GM18526 (cell line): Measurements from ENCODE around the gene OGFR.

Experiments used
- POLR2A ChIP-seq: IDR thresholded peaks from 3 replicates; pipeline ENCODE4 v1.6.1; 2011; ENCODE audit not compliant: insufficient read length; ENCODE audit errors: extremely low read depth

OGFR gene

DNA sequence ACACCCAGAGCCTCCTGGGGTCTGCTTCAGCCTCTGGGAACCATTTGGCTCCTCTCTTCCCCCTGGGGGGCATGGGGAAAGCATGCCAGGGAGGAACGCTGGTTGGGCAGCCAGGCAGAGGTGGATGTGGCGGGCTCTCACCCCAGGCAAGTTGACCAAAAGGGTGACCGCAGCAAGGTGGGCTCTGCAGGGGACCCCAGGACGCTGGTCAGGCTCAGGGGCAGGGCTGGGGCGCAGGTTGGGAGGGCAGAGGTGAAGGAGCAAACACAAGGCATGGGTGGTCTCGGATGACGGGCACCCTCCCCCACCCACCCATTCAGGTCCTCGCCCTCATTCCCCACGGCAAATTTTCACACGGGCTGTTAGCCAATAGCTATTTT, 38.6 kb upstream of the OGFR start:
- TF ChIP-seq POLR2A = no peak

DNA sequence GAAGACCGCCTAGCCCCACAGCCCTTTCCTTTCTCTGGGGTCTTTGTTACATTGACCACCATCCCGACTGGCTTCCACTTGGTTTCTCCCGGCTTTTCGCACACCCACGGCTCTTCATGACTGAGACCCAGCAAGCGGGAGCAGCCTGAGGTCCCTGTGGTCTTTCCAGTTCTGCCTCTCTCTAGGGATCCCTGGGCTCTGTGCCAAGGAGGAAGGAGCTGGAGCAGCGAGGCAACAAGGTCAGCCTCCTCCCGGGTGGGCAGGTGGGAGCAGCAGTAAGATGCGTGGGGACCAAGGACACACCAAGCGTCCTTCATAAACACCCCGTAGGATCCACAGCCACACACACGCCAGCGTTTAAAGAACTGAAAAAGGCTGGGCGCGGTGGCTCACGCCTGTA, 37.9 kb upstream of the OGFR start:
- TF ChIP-seq POLR2A = no peak

DNA sequence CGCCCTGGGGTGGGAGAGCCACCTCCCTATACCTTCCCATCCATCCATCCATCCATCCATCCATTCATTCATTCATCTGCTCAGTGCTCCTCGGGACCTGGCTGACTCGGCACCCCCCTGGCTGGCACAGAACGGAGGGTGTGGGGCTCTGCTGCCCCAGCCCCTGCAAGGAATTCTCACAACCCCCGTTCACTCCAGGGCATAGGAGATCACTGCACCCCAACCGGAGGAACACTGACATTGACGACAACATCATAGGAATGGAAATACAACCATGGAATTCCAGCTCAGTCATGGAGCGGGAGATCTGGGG, 36.4 kb upstream of the OGFR start:
- TF ChIP-seq POLR2A = no peak

DNA sequence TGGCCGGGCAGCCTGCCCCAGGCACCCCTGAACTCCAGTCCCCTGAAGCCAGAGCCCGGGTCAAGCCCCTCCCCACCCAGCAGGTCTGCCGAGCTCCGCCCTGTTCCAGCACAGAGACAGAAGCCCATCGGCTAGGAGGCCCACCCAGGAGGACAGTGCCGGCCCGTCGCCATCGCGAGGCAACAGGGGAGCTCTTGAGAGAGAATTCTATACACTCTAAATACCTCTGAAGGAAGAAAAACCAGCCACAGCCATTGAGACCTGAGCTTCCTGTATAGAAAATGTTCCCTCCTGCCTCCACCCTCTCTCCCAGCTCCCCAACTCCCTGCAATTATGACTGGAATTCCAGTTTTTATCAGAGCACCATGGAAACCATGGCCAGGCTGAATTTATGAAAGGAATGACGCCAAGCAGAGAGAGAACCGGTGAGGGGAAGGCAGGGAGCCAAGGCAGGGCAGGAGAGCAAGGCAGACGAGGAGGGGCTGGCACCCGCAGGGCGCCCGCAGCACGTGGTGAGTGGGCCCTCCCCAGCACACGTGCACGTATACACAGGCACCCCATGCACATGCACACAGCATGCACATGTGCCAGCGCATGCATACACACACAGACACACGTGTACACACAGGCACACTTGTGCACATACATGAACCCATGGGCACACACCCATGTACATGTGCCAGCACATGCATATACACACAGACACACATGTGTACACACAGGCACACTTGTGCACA, 35.9 kb upstream of the OGFR start:
- no peak for TF ChIP-seq POLR2A

DNA sequence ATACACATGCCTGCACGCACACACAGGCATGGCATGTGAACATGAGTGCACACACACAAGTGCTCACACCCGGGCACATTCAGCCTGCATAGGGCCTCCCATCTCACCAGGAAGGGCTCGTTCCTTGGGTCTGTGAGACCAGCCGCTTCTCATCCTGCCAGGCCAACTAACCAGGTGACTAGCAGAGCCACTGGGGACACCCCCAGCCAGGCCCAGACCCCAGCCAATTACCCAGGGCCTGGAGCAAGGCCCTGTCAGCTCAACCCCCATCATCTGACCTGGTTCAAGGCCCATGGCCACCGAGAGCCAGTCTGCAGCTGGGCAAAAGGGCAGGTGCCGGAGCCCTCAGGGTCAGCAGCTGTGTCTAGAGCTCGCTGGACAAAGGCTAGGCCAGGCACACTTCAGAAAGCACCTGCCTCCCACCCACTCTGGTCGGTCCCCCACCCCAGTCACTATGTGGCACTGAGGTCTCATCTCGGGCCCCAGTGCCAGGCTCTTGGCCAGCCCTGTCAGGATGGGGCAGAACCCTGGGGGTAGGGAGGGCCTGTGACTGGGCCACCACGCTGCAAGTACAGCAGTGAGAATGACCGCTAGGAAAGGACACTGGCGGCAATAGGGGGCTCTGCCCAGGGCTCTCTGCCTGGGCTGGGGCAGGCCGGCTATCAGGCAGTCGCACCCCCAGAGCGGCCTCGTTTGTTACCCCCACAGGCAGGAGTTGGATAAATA, 35.1 kb upstream of the OGFR start:
- no peak for TF ChIP-seq POLR2A

DNA sequence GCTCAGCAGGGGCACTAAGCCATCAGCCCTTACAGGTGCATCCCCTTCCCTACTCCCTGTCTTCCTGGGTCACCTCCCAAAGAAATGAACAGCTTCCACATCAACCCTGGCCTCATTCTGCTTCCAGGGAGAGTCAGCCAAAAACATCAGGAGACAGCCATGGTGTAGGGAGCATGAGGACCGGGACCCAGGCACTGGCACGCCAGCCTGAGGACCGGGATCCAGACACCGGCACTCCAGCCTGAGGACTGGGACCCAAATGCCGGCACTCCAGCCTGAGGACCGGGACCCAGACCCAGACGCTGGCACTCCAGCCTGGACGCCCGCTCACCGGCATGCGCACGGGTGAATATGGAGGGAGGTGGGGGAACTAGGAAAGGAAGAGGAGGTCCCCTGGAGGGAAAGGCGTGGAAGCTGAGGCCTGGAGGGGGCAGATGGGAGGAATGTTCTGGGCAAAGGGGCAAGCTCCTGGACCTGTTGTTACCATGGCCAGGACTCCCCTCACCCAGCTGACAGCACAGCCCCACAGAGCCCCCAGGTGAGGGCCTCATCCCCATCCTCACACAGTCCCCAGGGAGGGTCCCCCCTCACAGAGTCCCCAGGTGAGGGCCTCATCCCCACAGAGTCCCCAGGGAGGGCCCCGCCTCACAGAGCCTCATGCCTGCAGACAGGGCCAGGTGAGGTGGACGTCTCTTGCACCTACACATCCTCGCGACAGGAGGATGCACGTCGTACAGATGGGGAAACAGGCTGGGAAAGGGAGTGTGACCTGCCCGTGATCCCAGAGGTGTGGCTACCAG, 34.3 kb upstream of the OGFR start:
- no peak for TF ChIP-seq POLR2A

DNA sequence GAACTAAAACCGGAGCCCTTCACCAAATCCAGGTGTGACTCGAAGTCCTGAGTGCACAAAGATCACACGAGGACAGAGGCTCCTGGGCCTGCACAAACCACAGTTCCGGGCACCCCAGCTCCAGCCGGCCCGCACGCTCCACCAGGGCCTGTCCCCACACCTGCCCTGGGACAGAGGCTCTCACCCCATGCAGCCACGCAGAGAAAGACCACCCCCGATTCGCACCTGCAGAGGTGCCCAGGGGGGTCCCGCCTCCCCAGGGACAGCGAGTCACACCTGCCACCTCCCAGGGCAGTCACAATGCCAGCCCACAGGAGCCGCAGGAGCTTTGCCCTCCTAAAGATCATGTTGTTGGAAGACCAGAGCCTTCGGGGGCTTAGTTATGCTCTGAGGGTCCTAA, 33.7 kb upstream of the OGFR start:
- TF ChIP-seq POLR2A = no peak

DNA sequence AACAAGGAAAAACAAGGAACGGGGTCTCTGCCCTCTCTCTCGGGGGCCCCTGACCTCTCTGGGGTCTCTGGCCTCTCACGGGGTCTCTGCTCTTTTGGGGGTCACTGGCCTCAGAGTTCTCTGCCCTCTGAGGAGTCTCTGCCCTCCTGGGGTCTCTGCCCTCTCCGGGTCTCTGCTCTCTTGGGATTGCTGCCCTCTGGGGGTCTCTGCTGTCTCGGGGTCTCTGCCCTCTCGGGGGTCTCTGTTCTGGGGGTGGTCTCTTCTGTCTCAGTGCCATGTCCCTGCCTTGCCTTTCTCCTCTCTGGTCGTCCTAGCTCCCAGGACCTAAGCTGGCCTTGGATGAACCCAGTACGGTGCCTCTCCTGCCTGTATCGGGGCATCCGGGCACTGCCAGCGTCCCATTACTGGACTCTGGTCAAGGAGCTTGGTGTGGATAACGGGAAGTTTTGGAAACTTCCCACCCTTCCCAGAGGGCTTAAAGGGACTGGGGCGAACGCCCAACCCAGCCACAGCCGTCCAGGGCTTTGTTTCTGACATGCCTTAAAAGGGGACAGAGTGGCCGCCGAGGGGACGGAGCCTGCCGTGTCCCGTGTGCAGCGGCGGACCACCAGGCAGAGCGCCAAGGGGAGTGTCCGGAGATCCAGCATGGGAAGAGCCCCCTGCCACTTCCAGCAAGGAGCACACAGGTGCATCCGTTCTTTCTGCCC, 33.1 kb upstream of the OGFR start:
- no peak for TF ChIP-seq POLR2A

DNA sequence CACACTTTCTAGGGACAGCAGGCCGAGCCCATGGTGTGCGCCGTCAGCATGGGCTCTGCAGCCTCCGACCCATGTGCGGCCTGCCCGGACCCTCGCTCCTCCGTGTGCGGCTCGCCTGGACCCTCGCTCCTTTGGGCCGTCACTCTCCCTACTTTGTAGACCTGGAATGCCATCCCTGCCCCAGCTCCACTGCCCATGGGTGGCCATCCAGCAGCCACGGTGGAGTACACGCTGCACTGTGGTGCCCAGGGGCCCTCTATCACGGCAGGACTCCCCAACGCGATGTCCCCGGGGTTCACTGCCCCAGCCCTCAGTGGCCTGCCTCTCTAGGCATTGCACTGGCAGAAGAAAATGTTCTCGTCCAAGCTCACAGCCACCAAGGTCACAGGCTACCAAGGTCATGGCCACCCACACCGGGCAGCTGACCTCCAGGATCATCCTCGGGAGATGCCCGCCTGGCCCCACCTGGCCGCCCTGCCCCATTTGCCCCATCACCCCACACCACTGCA, 32.5 kb upstream of the OGFR start:
- no peak for TF ChIP-seq POLR2A

DNA sequence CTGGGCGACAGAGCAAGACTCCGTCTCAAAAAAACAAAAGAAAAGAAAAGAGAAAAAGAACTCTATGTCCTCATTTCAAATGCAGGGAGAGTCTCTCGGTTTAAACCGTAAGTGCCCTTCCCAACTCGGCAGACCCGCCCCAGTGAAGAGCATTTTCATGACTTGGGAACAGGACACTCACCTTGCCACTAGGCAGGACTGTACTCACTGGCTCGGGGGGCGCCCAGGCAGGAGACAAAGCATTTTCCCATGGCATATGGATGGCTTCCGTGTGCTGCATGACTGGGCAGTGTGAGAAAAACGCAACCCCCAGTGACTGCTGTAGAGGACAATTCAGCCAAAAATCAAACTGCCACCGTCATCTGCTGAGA, 32.0 kb upstream of the OGFR start:
- no peak for TF ChIP-seq POLR2A

DNA sequence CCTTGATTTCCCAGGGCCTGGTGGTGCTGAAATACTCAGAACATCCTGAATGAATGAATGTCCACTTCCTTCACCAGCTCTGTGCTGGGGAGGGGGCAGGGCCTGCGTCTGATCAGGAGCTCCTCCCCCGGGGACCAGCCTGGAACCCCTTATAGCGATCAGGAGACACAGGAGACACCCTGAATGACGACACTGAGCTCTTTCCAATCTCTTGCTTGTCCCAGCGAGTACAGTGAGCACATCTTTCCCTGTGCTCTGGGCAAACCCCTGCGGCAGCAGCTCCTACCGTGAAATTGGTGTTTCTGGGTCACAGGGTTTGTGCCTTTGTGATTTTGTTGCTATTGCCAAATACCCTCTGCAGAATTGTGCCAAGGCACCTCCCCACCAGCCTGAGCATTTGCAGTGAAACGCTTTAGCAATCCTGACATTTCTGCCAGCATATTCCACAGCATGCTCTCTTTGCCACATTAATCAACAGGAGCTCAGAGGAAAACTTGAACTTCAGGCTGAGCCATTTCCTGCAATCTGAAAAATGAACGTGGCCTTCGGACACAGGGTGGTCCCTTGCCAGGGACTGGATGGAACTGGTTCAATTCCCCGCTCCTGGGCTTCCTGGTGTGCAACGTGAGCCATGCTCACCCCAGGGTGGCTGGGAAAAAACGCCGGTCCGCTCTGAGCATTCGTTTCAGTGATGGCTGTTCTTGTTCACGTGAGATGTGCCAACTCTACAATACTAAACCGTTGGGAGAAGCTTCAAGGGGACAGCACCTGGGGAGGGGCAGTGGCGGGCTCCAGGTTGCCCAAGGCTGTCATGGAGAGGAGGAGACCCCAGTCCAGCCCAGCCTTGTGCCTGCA, 31.4 kb upstream of the OGFR start:
- no peak for TF ChIP-seq POLR2A

DNA sequence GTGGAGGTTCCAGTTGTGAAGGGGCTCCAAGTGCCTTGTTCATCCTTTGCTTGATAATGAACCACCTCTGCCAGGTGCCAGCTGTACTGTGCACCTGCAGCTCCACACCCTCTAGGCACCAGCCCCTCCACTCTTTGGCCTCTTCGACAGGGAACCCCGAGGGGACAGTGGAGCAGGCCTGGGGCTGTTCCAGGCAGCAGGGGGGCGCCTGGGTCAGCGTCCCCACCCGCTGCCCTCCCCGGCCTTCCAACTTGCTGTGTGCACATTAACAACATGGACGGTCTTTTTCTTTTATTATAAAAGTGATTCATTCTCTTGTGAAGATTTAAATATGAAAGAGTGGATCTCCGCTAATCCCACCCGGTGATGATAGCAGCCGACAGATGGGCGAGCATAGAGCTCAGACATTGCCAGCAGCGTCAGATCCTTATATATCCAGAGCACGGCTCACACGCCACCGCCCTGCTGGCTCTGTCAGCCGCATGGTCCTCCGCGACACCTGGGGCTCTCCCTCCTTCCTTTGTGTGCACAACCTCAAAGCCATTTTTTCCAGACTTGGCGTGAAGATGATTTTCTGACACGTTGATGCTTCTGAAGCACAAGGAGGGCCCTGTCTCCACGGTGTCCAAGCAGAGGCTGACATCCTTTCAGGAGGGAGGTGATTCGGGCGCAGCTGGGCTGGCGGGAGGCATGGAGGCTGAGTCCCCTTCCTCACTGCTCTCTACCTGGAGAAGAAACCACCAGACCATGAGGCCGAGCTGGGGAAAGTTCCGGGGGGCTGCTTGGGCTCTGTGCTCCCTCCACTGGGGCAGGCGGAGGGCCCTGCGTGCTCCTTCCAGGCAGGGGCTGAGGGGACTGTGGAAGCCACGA, 30.6 kb upstream of the OGFR start:
- TF ChIP-seq POLR2A = no peak

DNA sequence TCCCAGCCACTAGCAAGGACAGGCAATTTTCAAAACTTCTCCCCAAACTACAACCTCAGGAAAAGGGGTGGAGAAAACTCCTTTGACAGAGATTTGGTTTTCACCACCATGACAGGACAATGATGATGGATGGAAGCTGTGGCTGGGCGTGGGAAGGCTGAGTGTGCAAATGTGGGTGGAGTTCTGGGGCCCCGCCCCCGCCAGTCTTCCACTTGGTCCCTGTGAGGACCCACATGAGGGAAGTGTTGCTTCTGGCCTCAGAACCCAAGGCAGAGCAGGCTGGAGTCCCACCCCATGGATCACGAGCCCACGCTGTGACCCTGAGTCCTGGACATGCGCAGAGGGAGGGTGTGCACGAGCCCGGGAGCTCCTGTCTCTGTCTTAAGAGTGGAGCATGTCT, 29.9 kb upstream of the OGFR start:
- TF ChIP-seq POLR2A = no peak

DNA sequence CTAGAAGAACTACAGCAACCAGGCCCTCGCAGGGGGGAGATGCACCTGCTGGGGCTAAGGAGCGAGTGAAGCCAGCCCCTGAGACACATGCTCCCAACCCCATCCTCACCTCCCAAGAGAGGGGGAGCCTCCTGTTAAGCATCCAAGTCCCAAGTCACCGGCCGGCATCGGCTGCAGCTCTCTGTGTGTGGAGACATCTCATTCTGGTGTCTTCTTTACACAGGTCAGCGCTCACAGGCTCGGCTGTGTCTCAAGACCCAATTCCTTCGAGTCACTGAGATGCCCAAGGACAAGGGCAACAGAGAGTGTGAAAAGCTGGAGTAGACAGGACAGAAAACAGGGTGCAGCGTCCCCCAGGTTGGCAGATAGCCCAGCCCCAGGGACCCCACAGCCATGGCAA, 29.4 kb upstream of the OGFR start:
- no peak for TF ChIP-seq POLR2A
